ENCODE data around the gene PDLIM4.

PDLIM4 gene

DNA sequence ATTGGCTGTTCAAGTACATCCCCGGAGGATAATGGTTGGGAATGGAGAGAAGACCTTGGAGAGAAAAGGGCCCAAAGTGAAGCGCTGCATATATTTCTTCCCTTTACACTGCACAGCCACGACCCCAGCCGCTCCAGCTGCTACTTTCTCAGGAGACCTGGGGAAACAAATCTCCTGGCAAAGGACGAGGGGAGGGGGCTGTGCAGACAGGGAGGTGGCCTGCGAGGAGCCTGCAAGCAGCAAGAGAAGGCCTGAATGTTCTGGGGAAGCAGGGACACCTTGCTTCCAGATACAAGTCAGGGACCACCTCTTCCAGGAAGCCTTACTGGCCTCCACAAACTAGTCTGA lies 739 bp upstream of the PDLIM4 start:
- TF ChIP-seq, protein P1, sequence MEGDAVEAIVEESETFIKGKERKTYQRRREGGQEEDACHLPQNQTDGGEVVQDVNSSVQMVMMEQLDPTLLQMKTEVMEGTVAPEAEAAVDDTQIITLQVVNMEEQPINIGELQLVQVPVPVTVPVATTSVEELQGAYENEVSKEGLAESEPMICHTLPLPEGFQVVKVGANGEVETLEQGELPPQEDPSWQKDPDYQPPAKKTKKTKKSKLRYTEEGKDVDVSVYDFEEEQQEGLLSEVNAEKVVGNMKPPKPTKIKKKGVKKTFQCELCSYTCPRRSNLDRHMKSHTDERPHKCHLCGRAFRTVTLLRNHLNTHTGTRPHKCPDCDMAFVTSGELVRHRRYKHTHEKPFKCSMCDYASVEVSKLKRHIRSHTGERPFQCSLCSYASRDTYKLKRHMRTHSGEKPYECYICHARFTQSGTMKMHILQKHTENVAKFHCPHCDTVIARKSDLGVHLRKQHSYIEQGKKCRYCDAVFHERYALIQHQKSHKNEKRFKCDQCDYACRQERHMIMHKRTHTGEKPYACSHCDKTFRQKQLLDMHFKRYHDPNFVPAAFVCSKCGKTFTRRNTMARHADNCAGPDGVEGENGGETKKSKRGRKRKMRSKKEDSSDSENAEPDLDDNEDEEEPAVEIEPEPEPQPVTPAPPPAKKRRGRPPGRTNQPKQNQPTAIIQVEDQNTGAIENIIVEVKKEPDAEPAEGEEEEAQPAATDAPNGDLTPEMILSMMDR (conservative IDR thresholded peaks at IDR 0.05; ENCODE audit: control insufficient read depth, insufficient read depth, low read depth, low read length): no peak
- no peak for DNase-seq (ENCODE audit: low read depth)
- H3K4me3 ChIP-seq (ENCODE audit: control insufficient read depth, low read depth, low read length): peak overlapping the region; percentile 74

DNA sequence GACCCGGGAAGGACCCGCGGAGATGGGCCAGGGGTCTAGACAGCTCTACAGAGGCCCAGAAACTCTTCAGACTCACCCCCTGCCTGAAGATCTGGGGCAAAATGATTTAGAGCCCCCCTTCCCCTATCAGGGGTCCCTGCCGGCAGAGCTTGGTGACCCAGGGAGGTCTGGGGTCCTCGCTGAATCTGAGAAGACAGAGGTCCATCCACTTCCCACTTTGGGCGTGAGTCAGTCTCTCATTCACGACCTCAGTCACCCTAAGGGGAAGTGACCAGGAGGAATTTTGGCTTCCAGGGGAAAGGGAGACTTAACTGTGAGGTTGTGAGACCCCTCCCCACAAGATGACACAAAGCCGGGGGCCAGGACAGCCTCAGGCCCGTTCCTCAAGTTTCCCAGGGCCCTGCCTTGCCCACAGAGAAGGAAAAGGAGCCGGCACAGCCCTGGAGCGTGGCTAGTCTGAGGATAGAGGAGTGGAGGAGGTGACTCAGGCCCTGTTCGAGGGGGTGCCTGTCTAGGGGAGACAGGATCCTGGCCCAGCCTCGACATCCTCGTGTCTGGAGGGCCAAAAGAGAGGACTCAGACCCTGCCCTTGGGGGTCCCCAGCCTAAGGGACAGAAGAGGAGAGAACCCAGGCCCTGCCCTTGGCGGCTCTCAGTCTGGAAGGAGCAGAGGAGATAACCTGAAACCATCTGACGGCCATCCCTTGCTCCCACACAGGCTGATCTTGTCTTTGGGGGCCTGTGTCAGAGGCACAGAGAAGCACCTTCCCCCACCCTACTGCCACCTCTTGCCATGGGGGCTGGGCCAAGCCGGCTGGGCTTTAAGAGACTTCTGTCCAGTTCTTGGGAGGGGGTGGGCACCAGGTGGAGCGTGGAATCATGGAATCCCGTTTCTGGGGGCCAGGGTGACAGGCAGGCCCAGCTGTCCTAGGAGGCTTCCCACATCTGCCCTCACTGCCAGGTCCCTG lies 889 bp downstream of the PDLIM4 start:
- DNase-seq (ENCODE audit: low read depth): peak; percentile 61
- TF ChIP-seq, protein P1 (conservative IDR thresholded peaks at IDR 0.05; ENCODE audit: control insufficient read depth, insufficient read depth, low read depth, low read length): no peak
- H3K4me3 ChIP-seq (ENCODE audit: control insufficient read depth, low read depth, low read length): peak overlapping the region; percentile 74

DNA sequence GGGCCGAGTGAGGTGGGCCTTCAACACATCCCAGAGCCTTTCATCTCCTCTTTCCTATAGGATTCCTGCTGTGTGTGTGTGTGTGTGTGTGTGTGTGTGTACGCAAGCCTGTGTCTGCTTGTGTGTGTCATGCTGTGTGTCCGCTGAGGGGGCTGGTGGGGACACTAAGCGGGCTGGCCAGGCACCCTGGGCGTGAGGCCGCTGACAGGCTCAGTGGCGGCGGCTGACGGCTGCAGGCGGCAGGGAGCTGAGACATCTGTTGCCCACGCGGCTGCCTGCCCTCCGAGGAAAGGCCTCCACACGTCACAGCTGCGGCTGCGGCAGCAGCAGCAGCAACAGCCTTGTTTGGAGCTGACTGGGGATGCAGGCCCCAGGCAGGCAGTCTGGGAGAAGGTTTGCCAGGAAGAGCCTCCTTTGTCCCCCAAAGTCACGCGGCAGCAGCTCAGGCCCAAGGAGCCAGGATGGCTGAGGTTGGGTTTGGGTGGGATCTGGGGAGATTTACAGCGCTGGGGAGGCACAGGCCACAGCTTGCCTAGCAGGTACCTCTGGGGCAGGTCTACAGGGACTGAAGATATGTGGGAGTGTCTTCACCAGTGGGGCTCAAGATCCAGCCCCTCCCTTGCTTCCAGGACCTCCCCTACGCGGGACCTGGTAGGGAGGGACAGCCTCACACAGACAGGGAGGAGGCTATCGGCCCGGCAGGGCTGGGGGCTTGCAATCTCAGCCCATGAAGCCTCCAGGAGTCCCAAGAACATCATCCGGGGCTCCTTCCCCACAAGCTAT lies 1.8 kb downstream of the PDLIM4 start:
- H3K4me3 ChIP-seq (ENCODE audit: control insufficient read depth, low read depth, low read length): peak overlapping the region; percentile 74
- TF ChIP-seq, protein P1 (conservative IDR thresholded peaks at IDR 0.05; ENCODE audit: control insufficient read depth, insufficient read depth, low read depth, low read length): no peak
- peak; percentile 92 for DNase-seq (ENCODE audit: low read depth)

DNA sequence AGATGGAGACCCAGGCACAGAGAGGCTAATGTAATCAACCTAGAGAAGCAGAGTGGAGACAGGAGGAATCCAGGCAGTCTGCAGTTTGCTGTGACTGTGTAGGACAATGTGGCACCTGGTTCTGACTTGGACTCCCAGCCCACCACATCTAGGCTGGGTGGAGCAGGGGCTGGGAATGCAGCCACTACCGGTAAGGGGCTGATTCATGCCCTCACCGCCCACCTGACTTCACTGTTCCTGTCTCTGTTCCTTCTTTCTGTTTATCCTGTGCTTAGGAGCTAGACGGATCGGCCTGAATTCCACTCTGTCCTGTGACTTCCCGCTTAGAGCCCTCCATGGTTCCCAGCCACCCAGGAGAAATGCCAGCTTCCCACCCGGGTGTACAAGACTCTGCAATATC lies 2.6 kb downstream of the PDLIM4 start:
- TF ChIP-seq, protein P1 (conservative IDR thresholded peaks at IDR 0.05; ENCODE audit: control insufficient read depth, insufficient read depth, low read depth, low read length): no peak
- H3K4me3 ChIP-seq (ENCODE audit: control insufficient read depth, low read depth, low read length): peak overlapping the region; percentile 74
- peak; percentile 58 for DNase-seq (ENCODE audit: low read depth)

DNA sequence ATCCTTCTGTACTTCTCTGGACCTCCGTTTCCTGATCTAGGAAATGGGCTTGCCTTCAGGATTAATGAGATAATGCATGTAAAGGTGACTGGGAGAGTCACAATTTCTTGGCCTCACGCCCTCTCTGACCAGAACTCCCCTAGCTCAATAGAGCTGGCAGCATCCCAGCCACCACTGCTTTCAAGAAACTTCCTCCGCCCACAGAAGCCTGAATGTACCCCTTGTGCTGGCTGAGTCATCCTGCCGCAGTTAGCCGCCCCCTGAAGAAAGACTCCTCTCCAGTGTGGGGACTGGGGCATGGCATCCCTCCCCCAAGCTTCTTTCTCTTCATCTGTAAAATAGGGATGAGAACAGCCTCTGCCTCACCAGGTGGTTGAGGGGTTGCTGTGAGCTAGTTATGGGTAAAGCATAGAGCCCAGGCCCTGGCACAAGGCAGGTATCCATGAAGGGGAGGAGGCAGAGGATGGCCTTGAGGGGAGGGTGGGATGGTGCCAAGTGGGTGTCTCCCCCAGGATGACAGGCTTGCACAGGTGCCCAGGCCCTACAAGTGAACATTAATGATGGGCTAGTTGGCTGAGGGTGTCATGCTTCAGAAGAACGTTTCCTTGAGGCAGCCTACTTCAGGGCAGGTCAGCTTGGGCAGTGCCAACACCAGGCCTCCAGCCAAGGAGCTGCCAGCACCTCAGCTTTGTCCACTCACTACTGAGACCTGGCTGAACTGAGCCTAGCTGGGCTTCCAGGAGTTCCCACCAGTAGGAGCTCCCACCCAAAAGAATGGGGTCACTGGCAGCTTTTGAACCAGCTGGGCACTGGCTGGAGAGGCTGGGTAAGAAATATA lies 3.4 kb downstream of the PDLIM4 start:
- DNase-seq (ENCODE audit: low read depth): peak; percentile 98
- TF ChIP-seq, protein P1 (conservative IDR thresholded peaks at IDR 0.05; ENCODE audit: control insufficient read depth, insufficient read depth, low read depth, low read length): no peak
- H3K4me3 ChIP-seq (ENCODE audit: control insufficient read depth, low read depth, low read length): no peak overlapping the region
